GM13977 (cell line): ENCODE results near the gene IL1RAPL1.

Experiments
- DNase-seq: peaks from one replicate; pipeline ENCODE4 v3.0.0; 2012; ENCODE audit warnings: low spot score
- in situ Hi-C: fragments of 300-500 bp; cut with MboI; formaldehyde crosslinking; loops from one replicate; pipeline ENCODE4 v1.12.0; 2022; ENCODE audit warnings: low sequenced_read_pairs, low pct_unique_long_range_greater_than_20kb, mixed read lengths, inconsistent platforms; ENCODE audit not compliant: unreplicated experiment
- TF ChIP-seq, protein P1 (sequence below): IDR thresholded peaks from 2 replicates; pipeline ENCODE4 v1.5.1; 2012; ENCODE audit warnings: mild to moderate bottlenecking, control low read depth; ENCODE audit not compliant: insufficient read depth; ENCODE audit errors: extremely low read depth, missing control alignments

The IL1RAPL1 gene

DNA sequence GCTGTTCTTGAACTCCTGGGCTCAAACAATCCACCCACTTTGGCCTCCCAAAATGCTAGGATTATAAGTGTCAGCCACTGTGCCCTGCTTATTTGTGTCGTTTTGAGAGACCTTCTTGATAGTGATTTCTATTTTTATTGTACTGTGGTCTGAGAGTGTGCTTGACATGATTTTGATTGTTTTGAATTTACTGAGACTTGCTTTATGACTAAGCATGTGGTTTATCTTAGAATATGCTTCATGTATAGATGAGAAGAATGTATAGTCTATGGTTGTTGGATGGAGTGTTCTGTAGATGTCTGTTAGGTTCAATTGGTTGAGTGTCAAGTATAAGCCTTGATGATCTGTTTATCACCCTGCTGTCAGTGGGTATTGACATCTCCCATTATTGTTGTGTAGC, 789.3 kb downstream of the IL1RAPL1 start:
- in situ Hi-C loops: no loop called here
- no peak for DNase-seq
- TF ChIP-seq, protein P1, sequence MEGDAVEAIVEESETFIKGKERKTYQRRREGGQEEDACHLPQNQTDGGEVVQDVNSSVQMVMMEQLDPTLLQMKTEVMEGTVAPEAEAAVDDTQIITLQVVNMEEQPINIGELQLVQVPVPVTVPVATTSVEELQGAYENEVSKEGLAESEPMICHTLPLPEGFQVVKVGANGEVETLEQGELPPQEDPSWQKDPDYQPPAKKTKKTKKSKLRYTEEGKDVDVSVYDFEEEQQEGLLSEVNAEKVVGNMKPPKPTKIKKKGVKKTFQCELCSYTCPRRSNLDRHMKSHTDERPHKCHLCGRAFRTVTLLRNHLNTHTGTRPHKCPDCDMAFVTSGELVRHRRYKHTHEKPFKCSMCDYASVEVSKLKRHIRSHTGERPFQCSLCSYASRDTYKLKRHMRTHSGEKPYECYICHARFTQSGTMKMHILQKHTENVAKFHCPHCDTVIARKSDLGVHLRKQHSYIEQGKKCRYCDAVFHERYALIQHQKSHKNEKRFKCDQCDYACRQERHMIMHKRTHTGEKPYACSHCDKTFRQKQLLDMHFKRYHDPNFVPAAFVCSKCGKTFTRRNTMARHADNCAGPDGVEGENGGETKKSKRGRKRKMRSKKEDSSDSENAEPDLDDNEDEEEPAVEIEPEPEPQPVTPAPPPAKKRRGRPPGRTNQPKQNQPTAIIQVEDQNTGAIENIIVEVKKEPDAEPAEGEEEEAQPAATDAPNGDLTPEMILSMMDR: no peak

DNA sequence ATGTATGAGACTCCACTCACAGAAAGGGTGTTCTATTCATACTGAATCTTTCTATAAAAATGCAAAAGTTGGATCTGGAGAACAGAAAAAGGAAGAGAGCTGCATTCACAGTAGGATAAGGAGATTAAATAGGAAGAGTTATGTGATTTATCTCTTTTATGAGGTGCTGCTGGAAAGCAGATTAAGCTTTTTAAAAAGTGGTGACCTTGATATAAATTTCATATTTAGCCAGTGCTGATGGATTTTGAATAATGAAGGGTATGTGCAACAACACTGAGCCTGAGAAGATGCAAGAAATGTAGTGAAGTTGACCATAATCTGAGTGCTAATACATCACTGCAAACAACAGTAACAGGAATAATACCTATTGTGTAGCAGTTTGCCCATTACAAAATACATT, 795.6 kb downstream of the IL1RAPL1 start:
- TF ChIP-seq, protein P1: no peak
- in situ Hi-C loops: no loop called here

GRCh38 chrX:29388509-29388908, 801.3 kb downstream of the IL1RAPL1 start:
- in situ Hi-C loops: no loop called here
- no peak for DNase-seq
- TF ChIP-seq, protein P1: no peak

More for the DNA sequence above, 795.6 kb downstream of the IL1RAPL1 start:
- no peak for DNase-seq

DNA sequence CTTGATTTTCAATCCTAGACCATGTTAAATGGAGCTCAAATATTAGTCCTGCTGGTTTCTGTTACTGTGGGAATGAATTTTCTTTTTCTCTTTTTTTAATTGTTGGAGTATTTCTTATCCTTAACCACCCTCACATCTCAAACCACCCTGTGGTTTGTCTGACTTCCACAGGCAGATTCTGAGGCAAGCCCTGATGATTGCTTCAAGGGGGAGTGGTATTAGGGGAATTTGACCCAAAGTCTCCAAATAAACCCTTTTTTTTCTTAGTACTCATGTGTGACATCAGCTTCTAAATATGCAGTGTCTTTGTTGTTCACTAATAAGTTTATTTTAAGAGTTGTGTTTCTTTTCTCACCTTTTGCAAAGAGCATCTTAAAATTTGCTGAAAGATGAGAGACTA, 810.3 kb downstream of the IL1RAPL1 start:
- TF ChIP-seq, protein P1: no peak
- no peak for DNase-seq
- in situ Hi-C loops: no loop called here

GRCh38 chrX:29407357-29407756, 820.1 kb downstream of the IL1RAPL1 start:
- no peak for DNase-seq
- TF ChIP-seq, protein P1: no peak
- in situ Hi-C loops: no loop called here

DNA sequence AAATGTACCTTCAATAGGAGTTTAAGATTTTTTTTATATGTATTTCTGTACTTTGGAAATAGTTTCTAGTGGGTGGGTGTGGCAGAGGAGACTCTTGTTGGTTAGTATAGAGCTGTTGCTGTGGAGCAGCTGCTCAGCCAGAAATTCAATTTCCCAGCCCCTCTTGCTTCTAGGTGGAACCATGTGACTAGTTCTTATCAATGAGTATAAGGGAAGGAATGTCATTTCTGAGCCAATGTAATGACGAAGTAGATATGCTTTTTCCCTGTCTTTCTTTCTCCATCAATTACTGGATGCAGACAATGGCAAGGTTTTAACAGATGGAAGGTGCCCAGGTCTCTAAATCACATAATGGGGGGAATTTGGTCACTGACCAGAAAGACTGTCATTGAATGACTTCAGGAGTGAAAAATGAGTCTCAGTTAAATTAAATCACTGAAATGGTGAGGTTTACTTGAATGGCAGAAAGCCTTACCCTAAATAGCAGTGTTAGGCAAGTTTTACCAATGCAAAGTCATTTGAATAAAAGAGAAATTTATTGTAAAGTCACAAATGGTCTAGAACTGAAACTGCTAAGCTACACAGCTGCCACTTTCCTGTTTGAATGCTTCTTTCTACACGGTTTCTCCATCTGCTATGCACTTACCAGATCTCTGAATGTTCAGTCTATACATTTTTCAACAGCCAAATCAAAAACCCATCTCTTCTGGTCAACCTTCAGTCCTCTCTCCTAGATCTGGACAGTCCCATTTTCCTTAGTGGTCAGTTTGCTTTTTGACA, 832.7 kb downstream of the IL1RAPL1 start:
- in situ Hi-C loops: no loop called here
- TF ChIP-seq, protein P1: no peak
- DNase-seq: no peak

DNA sequence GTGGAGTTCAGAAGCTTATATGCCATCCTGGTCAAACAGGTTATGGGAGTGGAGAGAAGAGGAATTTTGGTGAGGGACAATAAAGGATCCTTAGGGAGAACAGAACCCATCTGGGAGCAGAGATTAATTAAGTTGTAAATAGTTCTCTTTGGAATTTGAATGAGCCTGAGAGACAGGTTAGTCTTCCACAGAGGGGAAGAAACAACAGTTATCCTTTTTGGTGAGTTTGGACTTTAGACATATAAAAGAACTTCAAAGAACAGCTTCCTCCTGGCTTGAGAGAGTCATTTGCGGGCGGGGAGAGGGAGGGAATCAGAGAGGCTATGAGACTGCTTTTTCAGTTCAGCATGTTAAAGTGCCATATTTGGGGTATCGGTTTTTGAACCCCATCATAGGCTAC, 834.8 kb downstream of the IL1RAPL1 start:
- TF ChIP-seq, protein P1: no peak
- DNase-seq: no peak
- in situ Hi-C loops: no loop called here
